ENCODE data around the gene SMIM5.
A peak's percentile ranks its signal among the peaks of the same experiment; 100 is the strongest.

DNA sequence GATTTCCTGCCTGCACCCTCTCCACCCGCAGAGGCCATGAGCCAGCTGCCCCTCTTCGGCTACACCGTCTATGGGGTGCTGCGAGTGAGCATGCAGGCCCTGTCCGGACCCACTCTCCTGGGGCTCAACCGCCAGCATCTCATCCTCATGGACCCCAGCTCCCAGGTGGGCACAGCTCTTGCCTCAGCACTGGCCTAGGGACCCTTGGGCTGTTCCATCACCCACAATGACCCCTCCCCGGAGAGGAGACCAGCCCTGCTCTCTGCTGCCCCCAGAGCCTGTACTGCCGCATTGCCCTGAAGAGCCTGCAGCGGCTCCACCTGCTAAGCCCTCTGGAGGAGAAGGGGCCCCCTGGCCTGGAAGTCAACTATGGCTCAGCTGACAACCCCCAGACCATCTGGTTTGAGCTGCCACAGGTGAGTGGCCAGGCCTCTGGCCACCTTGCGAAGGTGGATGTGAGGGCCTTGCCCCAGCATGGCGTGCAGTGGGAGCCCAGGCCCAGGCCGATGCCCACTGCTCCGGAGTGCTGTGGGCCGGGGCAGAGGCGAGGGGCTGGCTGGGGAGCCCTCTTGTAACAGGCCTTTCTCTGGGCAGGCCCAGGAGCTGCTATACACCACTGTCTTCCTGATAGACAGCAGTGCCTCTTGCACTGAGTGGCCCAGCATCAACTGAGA lies 7.3 kb upstream of the SMIM5 start:
- TF ChIP-seq, protein P1, sequence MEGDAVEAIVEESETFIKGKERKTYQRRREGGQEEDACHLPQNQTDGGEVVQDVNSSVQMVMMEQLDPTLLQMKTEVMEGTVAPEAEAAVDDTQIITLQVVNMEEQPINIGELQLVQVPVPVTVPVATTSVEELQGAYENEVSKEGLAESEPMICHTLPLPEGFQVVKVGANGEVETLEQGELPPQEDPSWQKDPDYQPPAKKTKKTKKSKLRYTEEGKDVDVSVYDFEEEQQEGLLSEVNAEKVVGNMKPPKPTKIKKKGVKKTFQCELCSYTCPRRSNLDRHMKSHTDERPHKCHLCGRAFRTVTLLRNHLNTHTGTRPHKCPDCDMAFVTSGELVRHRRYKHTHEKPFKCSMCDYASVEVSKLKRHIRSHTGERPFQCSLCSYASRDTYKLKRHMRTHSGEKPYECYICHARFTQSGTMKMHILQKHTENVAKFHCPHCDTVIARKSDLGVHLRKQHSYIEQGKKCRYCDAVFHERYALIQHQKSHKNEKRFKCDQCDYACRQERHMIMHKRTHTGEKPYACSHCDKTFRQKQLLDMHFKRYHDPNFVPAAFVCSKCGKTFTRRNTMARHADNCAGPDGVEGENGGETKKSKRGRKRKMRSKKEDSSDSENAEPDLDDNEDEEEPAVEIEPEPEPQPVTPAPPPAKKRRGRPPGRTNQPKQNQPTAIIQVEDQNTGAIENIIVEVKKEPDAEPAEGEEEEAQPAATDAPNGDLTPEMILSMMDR (IDR thresholded peaks at IDR 0.05) = peak in 4 of 6 experiments; percentile 18 to 38 (median 21)
- no peak for TF ChIP-seq POLR2A (IDR thresholded peaks at IDR 0.05)
